WI38 (cell line): ENCODE data around the gene ZNF17.

ENCODE experiments used
- H3K4me3 ChIP-seq: 2 replicates; pipeline ENCODE4 v1.5.1; 2011; ENCODE audit warnings: low read depth, mild to moderate bottlenecking, control low read depth, low read length
- TF ChIP-seq, protein P1 (sequence below): IDR thresholded peaks from 2 replicates; pipeline ENCODE4 v1.5.1; 2012; ENCODE audit warnings: low read depth, mild to moderate bottlenecking, control low read depth, low read length

ZNF17 gene

DNA sequence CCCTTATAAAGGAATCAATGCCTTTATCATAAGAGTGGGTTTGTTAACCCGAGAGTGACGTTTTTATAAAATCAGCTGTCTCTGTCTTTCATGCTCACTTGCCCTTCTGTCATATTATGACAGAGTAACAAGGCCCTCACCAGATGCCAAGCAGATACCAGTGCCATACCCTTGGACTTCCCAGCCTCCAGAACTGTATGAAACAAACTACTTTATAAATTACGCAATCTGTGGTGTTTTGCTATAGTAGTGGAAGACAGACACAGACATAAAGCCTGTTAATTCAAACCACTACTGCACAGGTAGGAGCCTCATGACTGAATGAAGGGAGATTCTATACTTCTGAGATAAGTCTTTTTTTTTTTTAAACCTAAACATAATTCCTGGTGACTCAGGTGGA, 41.3 kb downstream of the ZNF17 start:
- TF ChIP-seq, protein P1, sequence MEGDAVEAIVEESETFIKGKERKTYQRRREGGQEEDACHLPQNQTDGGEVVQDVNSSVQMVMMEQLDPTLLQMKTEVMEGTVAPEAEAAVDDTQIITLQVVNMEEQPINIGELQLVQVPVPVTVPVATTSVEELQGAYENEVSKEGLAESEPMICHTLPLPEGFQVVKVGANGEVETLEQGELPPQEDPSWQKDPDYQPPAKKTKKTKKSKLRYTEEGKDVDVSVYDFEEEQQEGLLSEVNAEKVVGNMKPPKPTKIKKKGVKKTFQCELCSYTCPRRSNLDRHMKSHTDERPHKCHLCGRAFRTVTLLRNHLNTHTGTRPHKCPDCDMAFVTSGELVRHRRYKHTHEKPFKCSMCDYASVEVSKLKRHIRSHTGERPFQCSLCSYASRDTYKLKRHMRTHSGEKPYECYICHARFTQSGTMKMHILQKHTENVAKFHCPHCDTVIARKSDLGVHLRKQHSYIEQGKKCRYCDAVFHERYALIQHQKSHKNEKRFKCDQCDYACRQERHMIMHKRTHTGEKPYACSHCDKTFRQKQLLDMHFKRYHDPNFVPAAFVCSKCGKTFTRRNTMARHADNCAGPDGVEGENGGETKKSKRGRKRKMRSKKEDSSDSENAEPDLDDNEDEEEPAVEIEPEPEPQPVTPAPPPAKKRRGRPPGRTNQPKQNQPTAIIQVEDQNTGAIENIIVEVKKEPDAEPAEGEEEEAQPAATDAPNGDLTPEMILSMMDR: no peak
- H3K4me3 ChIP-seq: no peak overlapping the region

DNA sequence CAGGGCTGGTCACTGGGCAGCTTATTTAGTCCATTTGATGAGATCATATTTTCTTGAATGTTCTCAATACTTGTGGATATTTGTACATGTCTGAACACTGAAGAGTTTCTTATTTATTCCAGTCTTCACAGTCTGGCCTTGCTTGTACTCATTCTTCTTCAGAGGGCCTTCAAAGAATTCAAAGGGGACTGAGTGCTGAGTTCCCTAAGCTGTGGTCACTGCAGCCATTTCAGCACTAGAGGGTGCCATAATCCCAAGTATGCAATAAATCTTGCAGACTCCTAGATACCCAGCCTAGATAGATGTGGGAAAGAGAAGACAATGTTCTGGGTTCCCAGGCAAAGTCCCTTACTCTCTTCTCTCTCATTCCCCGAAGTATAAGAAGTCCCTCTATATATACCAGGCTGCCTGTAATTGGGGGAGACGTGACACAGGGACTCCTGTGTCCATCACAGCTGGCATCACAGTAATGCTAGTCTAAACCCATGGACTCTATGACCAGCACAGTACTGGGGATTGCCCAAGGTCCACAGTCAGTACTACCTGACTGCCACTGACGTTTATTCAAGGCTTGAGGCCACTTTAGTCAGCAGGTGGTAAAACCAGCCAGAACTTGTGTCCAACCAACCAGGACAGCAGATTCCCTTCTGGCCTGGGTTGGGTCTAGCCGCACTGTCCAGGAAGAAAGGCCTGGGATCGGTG, 54.9 kb downstream of the ZNF17 start:
- H3K4me3 ChIP-seq: no peak overlapping the region
- TF ChIP-seq, protein P1: peak; percentile 70

DNA sequence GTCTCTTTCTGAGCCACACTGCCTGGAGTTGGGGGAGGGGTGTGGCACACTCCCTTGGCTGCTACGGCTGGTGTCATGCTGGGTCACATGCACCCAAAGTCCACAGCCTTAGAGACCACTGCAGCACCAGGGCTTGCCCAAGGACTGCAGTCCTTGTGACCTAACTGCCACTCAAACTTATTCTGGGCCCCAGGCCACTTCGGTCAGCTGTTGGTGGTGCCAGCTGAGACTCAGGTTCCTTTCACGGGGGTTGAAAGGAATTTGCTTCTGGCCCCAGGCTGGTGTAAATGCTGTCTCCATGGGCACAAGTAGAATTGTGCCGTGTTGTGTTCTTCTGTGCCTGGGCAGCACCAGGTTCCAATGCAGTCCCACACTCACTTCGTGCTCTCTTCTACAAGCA, 55.5 kb downstream of the ZNF17 start:
- no peak overlapping the region for H3K4me3 ChIP-seq
- TF ChIP-seq, protein P1: no peak
